Endothelial cell of umbilical vein (primary cell): Measurements from ENCODE around the gene ACBD6.

ENCODE experiments used
- EZH2 ChIP-seq: IDR thresholded peaks from 2 replicates; pipeline ENCODE4 v1.6.1; 2012; ENCODE audit warnings: borderline replicate concordance, low read depth, mild to moderate bottlenecking, moderate library complexity, low read length, inconsistent platforms; ENCODE audit not compliant: severe bottlenecking
- GATA2 ChIP-seq: IDR thresholded peaks from 2 replicates; pipeline ENCODE4 v1.7.0; 2011; ENCODE audit warnings: low read depth, mild to moderate bottlenecking, moderate library complexity, mixed read lengths, low read length; ENCODE audit not compliant: insufficient read length, insufficient read depth
- POLR2A ChIP-seq: IDR thresholded peaks from 2 replicates; pipeline ENCODE4 v1.6.1; 2012; ENCODE audit warnings: low read depth, mild to moderate bottlenecking, control low read depth, low read length
- POLR2AphosphoS5 ChIP-seq: IDR thresholded peaks from 2 replicates; pipeline ENCODE4 v1.6.1; 2012; ENCODE audit warnings: low read depth, mild to moderate bottlenecking, control low read depth, low read length, moderate library complexity; ENCODE audit not compliant: insufficient read depth
- TF ChIP-seq, protein P1 (sequence below), 2 donors: IDR thresholded peaks; 1 replicate in 1 of 2; 2 replicates in 1 of 2; pipeline ENCODE4 v1.5.1; 2011; ENCODE audit warnings: low read length in 2 of 2, mild to moderate bottlenecking in 2 of 2, moderate library complexity in 2 of 2, control low read depth in 1 of 2, inconsistent platforms in 1 of 2, low read depth in 1 of 2; ENCODE audit not compliant: insufficient read depth in 1 of 2; ENCODE audit errors: extremely low read depth in 1 of 2

DNA sequence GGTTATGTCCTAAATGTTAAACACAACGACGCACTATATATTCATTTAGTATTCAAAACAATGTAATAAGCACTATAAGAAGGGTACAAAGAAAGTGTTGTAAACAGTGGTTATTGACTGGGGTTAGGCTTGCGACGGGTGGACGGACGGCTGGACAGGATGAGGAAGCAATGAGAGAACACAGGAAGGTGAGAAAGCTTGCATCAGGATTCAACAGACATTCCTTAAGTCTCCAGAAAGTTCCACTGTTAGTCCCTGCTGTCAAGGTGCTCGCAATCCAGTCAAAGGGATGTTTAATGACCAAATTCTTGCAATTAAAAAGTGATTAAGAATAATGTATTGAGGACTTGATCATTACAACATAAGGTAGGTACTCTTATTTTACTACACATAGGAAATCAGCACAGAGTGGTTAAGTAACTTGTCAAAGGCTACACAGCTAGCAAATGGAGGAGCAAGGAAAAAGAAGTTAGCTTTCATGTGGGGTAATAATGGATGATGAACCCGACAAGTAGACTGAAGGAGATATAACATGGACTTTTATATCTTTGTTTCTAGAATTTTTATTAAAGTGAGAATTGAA is 994 bp upstream of the ACBD6 start:
- TF ChIP-seq, protein P1, sequence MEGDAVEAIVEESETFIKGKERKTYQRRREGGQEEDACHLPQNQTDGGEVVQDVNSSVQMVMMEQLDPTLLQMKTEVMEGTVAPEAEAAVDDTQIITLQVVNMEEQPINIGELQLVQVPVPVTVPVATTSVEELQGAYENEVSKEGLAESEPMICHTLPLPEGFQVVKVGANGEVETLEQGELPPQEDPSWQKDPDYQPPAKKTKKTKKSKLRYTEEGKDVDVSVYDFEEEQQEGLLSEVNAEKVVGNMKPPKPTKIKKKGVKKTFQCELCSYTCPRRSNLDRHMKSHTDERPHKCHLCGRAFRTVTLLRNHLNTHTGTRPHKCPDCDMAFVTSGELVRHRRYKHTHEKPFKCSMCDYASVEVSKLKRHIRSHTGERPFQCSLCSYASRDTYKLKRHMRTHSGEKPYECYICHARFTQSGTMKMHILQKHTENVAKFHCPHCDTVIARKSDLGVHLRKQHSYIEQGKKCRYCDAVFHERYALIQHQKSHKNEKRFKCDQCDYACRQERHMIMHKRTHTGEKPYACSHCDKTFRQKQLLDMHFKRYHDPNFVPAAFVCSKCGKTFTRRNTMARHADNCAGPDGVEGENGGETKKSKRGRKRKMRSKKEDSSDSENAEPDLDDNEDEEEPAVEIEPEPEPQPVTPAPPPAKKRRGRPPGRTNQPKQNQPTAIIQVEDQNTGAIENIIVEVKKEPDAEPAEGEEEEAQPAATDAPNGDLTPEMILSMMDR (IDR thresholded peaks at IDR 0.05; ENCODE audit: extremely low read depth in 1 of 2, insufficient read depth in 1 of 2, low read depth in 1 of 2, low read length in 2 of 2): no peak
- TF ChIP-seq POLR2AphosphoS5 (no peak), GATA2 (no peak), EZH2 (no peak), POLR2A (no peak)
